Esophagus muscularis mucosa (tissue), 4 donors: ENCODE results near the gene ASXL1. TPM values are rescaled to one million over a fixed set of nuclear protein-coding genes. Genes with fewer than 3 reads are reported as not detected.

Experiments
- DNase-seq: peaks from one replicate; pipeline ENCODE4 v3.0.0-alpha.2; 2017; ENCODE audit errors: extremely low spot score
- H3K27ac ChIP-seq, 4 donors: fragments of 200-600 bp; sonication (generic); replicated peaks in 1 of 4; 1 replicate in 3 of 4; 2 replicates in 1 of 4; pipeline ENCODE4 v1.5.1; 2016 to 2019; ENCODE audit warnings: mild to moderate bottlenecking in 1 of 4
- H3K27me3 ChIP-seq, 4 donors: fragments of 200-600 bp; sonication (generic); one replicate each; pipeline versions ENCODE4 v1.5.1 to v1.6.0; 2016 to 2019
- H3K36me3 ChIP-seq, 4 donors: fragments of 200-600 bp; sonication (generic); one replicate each; pipeline ENCODE4 v1.5.1; 2016 to 2019
- H3K4me1 ChIP-seq, 4 donors: fragments of 200-600 bp; sonication (generic); one replicate each; pipeline ENCODE4 v1.5.1; 2016 to 2019
- H3K4me3 ChIP-seq, 4 donors: fragments of 200-600 bp; sonication (generic); 1 replicate in 2 of 4; 2 replicates in 2 of 4; pipeline ENCODE4 v1.5.1; 2016 to 2019; ENCODE audit warnings: mild to moderate bottlenecking in 4 of 4, moderate library complexity in 1 of 4
- H3K9me3 ChIP-seq, 4 donors: fragments of 200-600 bp; sonication (generic); 1 replicate in 3 of 4; 2 replicates in 1 of 4; pipeline ENCODE4 v1.5.1; 2016 to 2019
- EP300 ChIP-seq: sonication (generic); formaldehyde crosslinking; IDR thresholded peaks from one replicate; pipeline ENCODE4 v1.6.1; 2017; ENCODE audit warnings: antibody characterized with exemption
- POLR2A ChIP-seq: fragments of 450-650 bp; IDR thresholded peaks from one replicate; pipeline ENCODE4 v1.6.1; 2017; ENCODE audit warnings: antibody characterized with exemption, moderate library complexity, mild to moderate bottlenecking, low read depth
- POLR2AphosphoS5 ChIP-seq, 2 donors: sonication (generic); formaldehyde crosslinking; IDR thresholded peaks; one replicate each; pipeline ENCODE4 v1.6.1; 2017; ENCODE audit warnings: antibody characterized with exemption in 2 of 2
- WGBS: methylation state at CpG from one replicate; pipeline ENCODE4 v1.1.5; 2018; 5-methylcytosine and 5-hydroxymethylcytosine counted together
- intact Hi-C: fragments of 100-400 bp; cut with DNase I; formaldehyde crosslinking; loops from one replicate; pipeline ENCODE4 v1.15.1; 2023
- total RNA-seq, 4 donors: library from RNA; depleted of rRNA; stranded (reverse); fragments of >200 nt; gene quantifications; one replicate each; pipeline versions ENCODE4 v1.1.0 to v1.2.1, GENCODE V29; 2016
- TF ChIP-seq, protein P1 (sequence below), 3 experiments: fragments of 200-600 bp in 2 of 3; fragments of 450-650 bp in 1 of 3; sonication (generic) in 2 of 3; IDR thresholded peaks; one replicate each; pipeline ENCODE4 v1.5.1; 2017 to 2019; ENCODE audit warnings: antibody characterized with exemption in 3 of 3, mild to moderate bottlenecking in 2 of 3, moderate library complexity in 1 of 3

Gene ASXL1
- total RNA-seq, 4 donors from 2014 or later: 56.5 to 66.7 (median 61.8) TPM

DNA sequence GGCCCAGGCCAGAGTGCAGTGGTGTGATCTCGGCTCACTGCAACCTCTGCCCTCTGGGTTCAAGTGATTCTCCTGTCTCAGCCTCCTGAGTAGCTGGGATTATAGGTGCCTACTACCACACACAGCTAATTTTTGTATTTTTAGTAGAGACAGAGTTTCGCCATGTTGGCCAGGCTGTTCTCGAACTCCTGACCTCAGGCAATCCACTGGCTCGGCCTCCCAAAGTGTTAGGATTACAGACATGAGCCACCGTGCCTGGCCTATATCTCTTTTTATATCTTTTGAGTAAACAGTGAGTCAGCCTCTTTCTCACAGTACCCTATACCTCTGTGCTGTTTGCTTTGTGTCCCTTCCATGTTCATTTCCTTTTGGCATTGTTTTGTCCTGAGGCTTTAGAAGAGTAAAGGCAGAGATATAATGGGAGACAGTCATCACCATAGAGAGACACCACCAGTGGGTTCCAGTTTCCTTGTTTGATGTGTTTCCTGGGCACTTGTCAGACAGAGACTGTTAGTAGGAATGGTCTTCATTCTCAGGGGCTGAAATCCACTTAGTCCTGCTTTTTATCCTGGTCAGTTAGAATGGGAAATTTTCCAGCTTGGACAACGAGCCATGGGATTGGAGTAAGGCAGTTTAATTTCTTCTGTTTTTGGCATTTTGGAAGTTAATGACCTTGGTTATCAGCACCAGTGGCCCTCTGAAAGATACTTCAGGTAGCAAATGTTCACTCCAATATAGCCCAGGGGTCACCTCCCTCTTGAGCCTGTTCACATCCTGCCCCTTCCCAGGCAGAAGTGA, 32.2 kb upstream of the ASXL1 start:
- Histone ChIP-seq H3K4me1 (no peaks in the 10 kb centered on the region), H3K4me3 (no peak overlapping the region), H3K36me3 (peaks cover 7 to 42% (median 36%) of the 10 kb centered on the region in 4 donors), H3K9me3 (no peaks in the 10 kb centered on the region), H3K27ac (no peak overlapping the region), H3K27me3 (no peaks in the 10 kb centered on the region)
- TF ChIP-seq, protein P1, sequence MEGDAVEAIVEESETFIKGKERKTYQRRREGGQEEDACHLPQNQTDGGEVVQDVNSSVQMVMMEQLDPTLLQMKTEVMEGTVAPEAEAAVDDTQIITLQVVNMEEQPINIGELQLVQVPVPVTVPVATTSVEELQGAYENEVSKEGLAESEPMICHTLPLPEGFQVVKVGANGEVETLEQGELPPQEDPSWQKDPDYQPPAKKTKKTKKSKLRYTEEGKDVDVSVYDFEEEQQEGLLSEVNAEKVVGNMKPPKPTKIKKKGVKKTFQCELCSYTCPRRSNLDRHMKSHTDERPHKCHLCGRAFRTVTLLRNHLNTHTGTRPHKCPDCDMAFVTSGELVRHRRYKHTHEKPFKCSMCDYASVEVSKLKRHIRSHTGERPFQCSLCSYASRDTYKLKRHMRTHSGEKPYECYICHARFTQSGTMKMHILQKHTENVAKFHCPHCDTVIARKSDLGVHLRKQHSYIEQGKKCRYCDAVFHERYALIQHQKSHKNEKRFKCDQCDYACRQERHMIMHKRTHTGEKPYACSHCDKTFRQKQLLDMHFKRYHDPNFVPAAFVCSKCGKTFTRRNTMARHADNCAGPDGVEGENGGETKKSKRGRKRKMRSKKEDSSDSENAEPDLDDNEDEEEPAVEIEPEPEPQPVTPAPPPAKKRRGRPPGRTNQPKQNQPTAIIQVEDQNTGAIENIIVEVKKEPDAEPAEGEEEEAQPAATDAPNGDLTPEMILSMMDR (IDR thresholded peaks at IDR 0.05): no peak
- TF ChIP-seq POLR2A: no peak
- TF ChIP-seq EP300: no peak
- no peak for TF ChIP-seq POLR2AphosphoS5 (IDR thresholded peaks at IDR 0.05)
- intact Hi-C loops: no loop called here
- 79% methylated on average over 6 of the region's 6 CpGs for WGBS
- no peak for DNase-seq

DNA sequence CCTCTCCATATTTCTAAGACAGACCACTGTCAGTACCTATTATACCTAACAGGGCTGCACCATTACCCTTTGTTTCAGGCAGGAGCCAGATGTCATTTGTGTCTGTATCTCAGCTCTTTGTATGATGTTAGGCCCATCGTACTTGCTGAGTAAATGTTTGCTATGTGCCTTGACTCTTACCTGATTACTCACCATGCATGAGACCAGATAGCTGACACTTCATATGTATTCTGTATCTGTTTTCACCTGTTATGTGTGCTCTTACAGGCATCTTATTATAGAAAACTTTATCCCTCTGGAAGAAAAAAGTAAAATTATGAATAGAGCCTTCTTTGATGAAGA, 31.7 kb upstream of the ASXL1 start:
- no peak overlapping the region for H3K4me3 ChIP-seq
- H3K36me3 ChIP-seq: peaks cover 13 to 47% (median 42%) of the 10 kb centered on the region in 4 donors
- WGBS: 67% methylated on average over 1 of the region's 1 CpG
- no peak for DNase-seq
- TF ChIP-seq, protein P1 (IDR thresholded peaks at IDR 0.05): no peak
- TF ChIP-seq POLR2AphosphoS5 (IDR thresholded peaks at IDR 0.05) (no peak), EP300 (no peak), POLR2A (no peak)
- intact Hi-C loops: no loop called here
- H3K9me3 ChIP-seq: no peaks in the 10 kb centered on the region
- H3K4me1 ChIP-seq: no peaks in the 10 kb centered on the region
- no peaks in the 10 kb centered on the region for H3K27me3 ChIP-seq
- no peak overlapping the region for H3K27ac ChIP-seq

DNA sequence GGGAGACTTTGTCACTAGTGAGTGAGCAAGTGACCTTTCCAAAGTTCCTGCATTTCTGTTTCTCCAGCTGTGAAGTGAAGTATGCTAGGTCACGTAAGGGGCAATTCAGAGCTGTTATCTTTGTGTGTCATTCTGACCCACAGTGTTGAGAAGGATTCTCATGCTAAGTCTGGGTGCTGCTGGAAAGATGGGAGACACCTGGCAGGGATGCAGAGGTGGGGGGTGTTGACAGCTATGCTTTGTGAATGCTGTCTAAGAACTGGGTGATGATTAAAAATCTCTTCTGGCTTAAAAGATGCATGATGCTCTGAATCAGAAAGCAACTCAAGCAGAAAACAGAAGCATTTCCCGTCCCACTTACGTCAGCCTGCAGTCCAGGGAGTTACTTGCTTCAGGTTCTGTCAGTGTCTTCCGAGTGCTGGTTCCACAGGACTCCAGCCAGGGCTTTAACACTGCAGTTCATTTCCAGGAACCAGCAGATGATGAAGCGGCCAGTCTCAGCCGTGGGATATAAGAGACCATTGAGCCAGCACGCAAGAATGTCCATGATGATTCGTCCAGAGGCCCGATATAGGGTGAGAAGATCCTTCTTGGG, 30.9 kb upstream of the ASXL1 start:
- intact Hi-C loops: no loop called here
- Histone ChIP-seq H3K36me3 (peaks cover 16 to 54% (median 49%) of the 10 kb centered on the region in 4 donors), H3K9me3 (no peaks in the 10 kb centered on the region), H3K4me3 (no peak overlapping the region), H3K27ac (no peak overlapping the region), H3K4me1 (peaks cover 0 to 3% (median 0%) of the 10 kb centered on the region in 4 donors), H3K27me3 (no peaks in the 10 kb centered on the region)
- WGBS: 87% methylated on average over 9 of the region's 9 CpGs
- DNase-seq: no peak
- TF ChIP-seq POLR2A: no peak
- TF ChIP-seq, protein P1 (IDR thresholded peaks at IDR 0.05): no peak
- no peak for TF ChIP-seq POLR2AphosphoS5 (IDR thresholded peaks at IDR 0.05)
- no peak for TF ChIP-seq EP300

DNA sequence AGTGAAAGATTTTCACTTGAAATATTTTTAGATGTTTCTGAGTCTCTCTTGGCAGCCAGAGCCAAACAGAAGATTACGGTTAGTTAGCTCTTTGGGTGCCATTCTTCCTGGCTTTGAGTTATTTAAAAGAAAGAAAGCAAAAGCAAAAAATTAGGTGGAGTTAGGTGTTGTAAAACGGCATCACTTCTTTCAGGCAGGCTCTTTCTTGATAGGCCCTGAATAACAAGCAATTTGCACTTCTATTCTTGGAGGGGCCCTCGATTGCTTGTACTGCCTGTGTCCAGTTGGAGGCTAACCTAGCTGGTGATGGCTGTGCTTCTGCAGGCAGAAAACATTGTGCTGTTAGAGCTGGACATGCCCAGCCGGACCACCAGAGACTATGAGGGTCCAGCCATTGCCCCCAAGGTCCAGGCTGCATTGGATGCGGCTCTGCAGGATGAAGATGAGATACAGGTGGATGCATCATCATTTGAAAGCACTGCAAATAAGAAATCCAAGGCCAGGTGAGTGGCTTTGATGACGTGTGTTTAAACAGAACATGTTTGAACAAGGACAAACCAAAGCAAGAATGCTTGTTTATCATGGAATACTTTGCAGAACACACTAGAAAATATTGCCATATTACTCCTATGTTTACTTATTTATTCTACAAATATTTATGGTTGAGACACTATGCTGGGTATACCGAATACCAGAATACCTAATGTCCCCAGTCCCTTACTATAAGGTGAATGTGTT, 28.1 kb upstream of the ASXL1 start:
- Histone ChIP-seq H3K4me1 (peaks cover 0 to 18% (median 0%) of the 10 kb centered on the region in 4 donors), H3K4me3 (no peak overlapping the region), H3K27ac (no peak overlapping the region), H3K9me3 (no peaks in the 10 kb centered on the region), H3K36me3 (peaks cover 16 to 76% (median 58%) of the 10 kb centered on the region in 4 donors), H3K27me3 (no peaks in the 10 kb centered on the region)
- 93% methylated on average over 7 of the region's 7 CpGs for WGBS
- TF ChIP-seq EP300 (no peak), POLR2AphosphoS5 (IDR thresholded peaks at IDR 0.05) (no peak), POLR2A (no peak)
- TF ChIP-seq, protein P1 (IDR thresholded peaks at IDR 0.05): no peak
- no peak for DNase-seq
- intact Hi-C loops: no loop called here
